Endothelial cell of hepatic sinusoid (primary cell): ENCODE results near the gene ZNRF3.
"Not testable (repeated sequence)": the region's sequence is repeated elsewhere in the genome, so short reads cannot be mapped to it uniquely, and the experiment has no call there.

Experiments used
- in situ Hi-C: cut with HindIII; loops from 2 replicates; pipeline ENCODE4 v1.10.0; 2017; ENCODE audit warnings: low sequenced_read_pairs

Gene ZNRF3

GRCh38 chr22:28882878-28883656, at the start of gene ZNRF3:
ZNRF3 (plus strand) TSS chr22:28883572; CDS start chr22:28883767, 195 bp downstream.
- in situ Hi-C loops: loop anchor here (5.0 kb wide), 1 partner anchor 34 kb away; no protein-coding TSS in a partner anchor

- in situ Hi-C loops: loop anchor here (10.0 kb wide), 1 partner anchor 761 kb away; no protein-coding TSS in a partner anchor
These were observed 47.7 kb upstream of the ZNRF3 start for GRCh38 chr22:28835630-28836189.

- in situ Hi-C loops: loop anchor here (10.0 kb wide), 1 partner anchor 763 kb away; no protein-coding TSS in a partner anchor
These were observed 45.7 kb upstream of the ZNRF3 start for GRCh38 chr22:28837640-28838039.

- in situ Hi-C loops: loop anchor here (10.0 kb wide), 1 partner anchor 764 kb away; no protein-coding TSS in a partner anchor
These were observed 44.4 kb upstream of the ZNRF3 start for GRCh38 chr22:28838971-28839370.

GRCh38 chr22:28841111-28841510, 42.3 kb upstream of the ZNRF3 start:
- in situ Hi-C loops: loop anchor here (5.0 kb wide), 1 partner anchor 56 kb away; no protein-coding TSS in a partner anchor

- in situ Hi-C loops: loop anchor here (5.0 kb wide), 1 partner anchor 54 kb away; no protein-coding TSS in a partner anchor
These were observed 39.7 kb upstream of the ZNRF3 start for GRCh38 chr22:28843633-28844032.

- in situ Hi-C loops: loop anchor here (5.0 kb wide), 1 partner anchor 53 kb away; no protein-coding TSS in a partner anchor
These were observed 39.1 kb upstream of the ZNRF3 start for GRCh38 chr22:28844277-28844676.

GRCh38 chr22:28846994-28847393, 36.4 kb upstream of the ZNRF3 start:
- in situ Hi-C loops: no loop called here

- in situ Hi-C loops: no loop called here
These were observed 27.8 kb upstream of the ZNRF3 start for GRCh38 chr22:28855355-28856094.

GRCh38 chr22:28856095-28856455, 27.3 kb upstream of the ZNRF3 start:
- in situ Hi-C loops: no loop called here

- in situ Hi-C loops: no loop called here
These were observed 26.1 kb upstream of the ZNRF3 start for GRCh38 chr22:28857288-28857687.

GRCh38 chr22:28864878-28865596, 18.3 kb upstream of the ZNRF3 start:
- in situ Hi-C loops: no loop called here

- in situ Hi-C loops: no loop called here
These were observed 16.2 kb upstream of the ZNRF3 start for GRCh38 chr22:28867191-28867590.

GRCh38 chr22:28868389-28868788, 15.0 kb upstream of the ZNRF3 start:
- in situ Hi-C loops: not testable (repeated sequence)

- in situ Hi-C loops: no loop called here
These were observed 13.6 kb upstream of the ZNRF3 start for GRCh38 chr22:28869736-28870135.

GRCh38 chr22:28873183-28873963, 10.0 kb upstream of the ZNRF3 start:
- in situ Hi-C loops: no loop called here

- in situ Hi-C loops: no loop called here
These were observed 9.3 kb upstream of the ZNRF3 start for GRCh38 chr22:28874061-28874460.

GRCh38 chr22:28874811-28875320, 8.5 kb upstream of the ZNRF3 start:
- in situ Hi-C loops: no loop called here

GRCh38 chr22:28882545-28882877, 861 bp upstream of the ZNRF3 start:
- in situ Hi-C loops: loop anchor here (5.0 kb wide), 1 partner anchor 35 kb away; no protein-coding TSS in a partner anchor

GRCh38 chr22:28883657-28883916, 215 bp downstream of the ZNRF3 start:
- in situ Hi-C loops: loop anchor here (5.0 kb wide), 1 partner anchor 34 kb away; no protein-coding TSS in a partner anchor
